Measurements from ENCODE around the gene TBC1D22A. TPM values are rescaled to one million over a fixed set of nuclear protein-coding genes. Genes with fewer than 3 reads are reported as not detected.

The TBC1D22A gene
- total and polyA plus RNA-seq, 4 donors, result 4.1 to 12.4 (median 8.4) TPM

- no peak overlapping the region for H3K27ac ChIP-seq (ENCODE audit: low read depth in 1 of 2, low read length in 2 of 2)
- H3K4me3 ChIP-seq (ENCODE audit: low read depth in 1 of 3, low read length in 3 of 3), result no peak overlapping the region
- DNase-seq (ENCODE audit: low spot score), result no peak
- 77% methylated on average over 11 of the region's 11 CpGs for WGBS
- H3K4me1 ChIP-seq (ENCODE audit: control insufficient read depth in 4 of 4, insufficient read depth in 4 of 4, low read length in 3 of 4), result no peaks in the 10 kb centered on the region
- no peak overlapping the region for H3K9ac ChIP-seq (ENCODE audit: low read depth in 1 of 2, low read length in 2 of 2)
- H3K9me3 ChIP-seq (ENCODE audit: control insufficient read depth in 4 of 4, low read length in 3 of 4), result no peaks in the 10 kb centered on the region
- no peaks in the 10 kb centered on the region for H3K36me3 ChIP-seq (ENCODE audit: control insufficient read depth in 4 of 4, insufficient read depth in 3 of 4, low read depth in 1 of 4, low read length in 3 of 4)
- TF ChIP-seq REST (IDR thresholded peaks at IDR 0.05), result no peak
- no peak for TF ChIP-seq ATF3 (IDR thresholded peaks at IDR 0.05)
- no peak for TF ChIP-seq MAX (IDR thresholded peaks at IDR 0.05)
- no peak for TF ChIP-seq HNF4G (IDR thresholded peaks at IDR 0.05)
- no peak for TF ChIP-seq HNF4A (conservative IDR thresholded peaks at IDR 0.05)
- no peak for TF ChIP-seq TAF1 (conservative IDR thresholded peaks at IDR 0.05)
- TF ChIP-seq ZBTB33 (IDR thresholded peaks at IDR 0.05), result no peak
- no peak for TF ChIP-seq SP1 (IDR thresholded peaks at IDR 0.05)
- no peak for TF ChIP-seq EGR1 (IDR thresholded peaks at IDR 0.05; ENCODE audit: low read depth in 2 of 2)
- TF ChIP-seq CTCF (IDR thresholded peaks at IDR 0.05; ENCODE audit: low read depth, low read length, missing input control), result no peak
- no peak for TF ChIP-seq NR2F2 (IDR thresholded peaks at IDR 0.05)
- TF ChIP-seq JUND (IDR thresholded peaks at IDR 0.05), result no peak
- no peak for TF ChIP-seq RAD21 (IDR thresholded peaks at IDR 0.05)
- no peak for TF ChIP-seq GABPA (IDR thresholded peaks at IDR 0.05 in 1 of 2, conservative IDR thresholded peaks at IDR 0.05 in 1 of 2)
- no peaks in the 10 kb centered on the region for H3K27me3 ChIP-seq (ENCODE audit: control insufficient read depth in 4 of 4, insufficient read depth in 4 of 4, low read length in 3 of 4)
Observed at GRCh38 chr22:46842606-46843005, 80.2 kb downstream of the TBC1D22A start.

GRCh38 chr22:46843821-46844255, 81.4 kb downstream of the TBC1D22A start:
- WGBS, result 76% methylated on average over 10 of the region's 10 CpGs
- Histone ChIP-seq H3K4me3 (ENCODE audit: low read depth in 1 of 3, low read length in 3 of 3) (no peak overlapping the region), H3K27ac (ENCODE audit: low read depth in 1 of 2, low read length in 2 of 2) (no peak overlapping the region), H3K36me3 (ENCODE audit: control insufficient read depth in 4 of 4, insufficient read depth in 3 of 4, low read depth in 1 of 4, low read length in 3 of 4) (no peaks in the 10 kb centered on the region), H3K9ac (ENCODE audit: low read depth in 1 of 2, low read length in 2 of 2) (no peak overlapping the region), H3K27me3 (ENCODE audit: control insufficient read depth in 4 of 4, insufficient read depth in 4 of 4, low read length in 3 of 4) (no peaks in the 10 kb centered on the region), H3K9me3 (ENCODE audit: control insufficient read depth in 4 of 4, low read length in 3 of 4) (no peaks in the 10 kb centered on the region), H3K4me1 (ENCODE audit: control insufficient read depth in 4 of 4, insufficient read depth in 4 of 4, low read length in 3 of 4) (no peaks in the 10 kb centered on the region)
- TF ChIP-seq CTCF (IDR thresholded peaks at IDR 0.05; ENCODE audit: low read depth, low read length, missing input control) (no peak), HNF4G (IDR thresholded peaks at IDR 0.05) (no peak), REST (IDR thresholded peaks at IDR 0.05) (no peak), RXRA (IDR thresholded peaks at IDR 0.05) (no peak), HNF4A (conservative IDR thresholded peaks at IDR 0.05) (no peak), FOXA1 (IDR thresholded peaks at IDR 0.05) (no peak), JUND (IDR thresholded peaks at IDR 0.05) (no peak), ATF3 (IDR thresholded peaks at IDR 0.05) (no peak), TAF1 (conservative IDR thresholded peaks at IDR 0.05) (no peak), FOXA2 (IDR thresholded peaks at IDR 0.05) (no peak), MAX (IDR thresholded peaks at IDR 0.05) (no peak), EGR1 (IDR thresholded peaks at IDR 0.05; ENCODE audit: low read depth in 2 of 2) (no peak)
- DNase-seq (ENCODE audit: low spot score), result peak; percentile 22
